ENCODE results near the gene HBD.

Gene HBD

GRCh38 chr11:5204787-5205186 is 29.5 kb downstream of the HBD start:
- no peak overlapping the region for H3K4me2 ChIP-seq (ENCODE audit: low read length)
- no peak overlapping the region for H3K4me3 ChIP-seq (ENCODE audit: low read length)
- H3K9ac ChIP-seq (ENCODE audit: low read depth, low read length), result no peak overlapping the region
- H3K9me3 ChIP-seq (replicated peaks; ENCODE audit: low read length), result no peaks in the 10 kb centered on the region
- no peaks in the 10 kb centered on the region for H3K4me1 ChIP-seq (ENCODE audit: control insufficient read depth, insufficient read depth, low read length)
- no peaks in the 10 kb centered on the region for H3K36me3 ChIP-seq (ENCODE audit: insufficient read depth, low read length)
- H3K27me3 ChIP-seq (ENCODE audit: control insufficient read depth, insufficient read depth, low read length), result peaks cover 5% of the 10 kb centered on the region

GRCh38 chr11:5203366-5203765 is 30.9 kb downstream of the HBD start:
- H3K9me3 ChIP-seq (replicated peaks; ENCODE audit: low read length), result no peaks in the 10 kb centered on the region
- no peaks in the 10 kb centered on the region for H3K4me1 ChIP-seq (ENCODE audit: control insufficient read depth, insufficient read depth, low read length)
- H3K27me3 ChIP-seq (ENCODE audit: control insufficient read depth, insufficient read depth, low read length), result peaks cover 5% of the 10 kb centered on the region
- no peaks in the 10 kb centered on the region for H3K36me3 ChIP-seq (ENCODE audit: insufficient read depth, low read length)
- H3K9ac ChIP-seq (ENCODE audit: low read depth, low read length), result no peak overlapping the region
- H3K4me3 ChIP-seq (ENCODE audit: low read length), result no peak overlapping the region
- no peak overlapping the region for H3K4me2 ChIP-seq (ENCODE audit: low read length)

GRCh38 chr11:5200582-5200981 is 33.7 kb downstream of the HBD start, which contains the start of gene OR51V1:
TSS of gene OR51V1 (minus strand) at chr11:5200682. CDS start at chr11:5200682, 0 bp downstream.
- Histone ChIP-seq H3K4me1 (ENCODE audit: control insufficient read depth, insufficient read depth, low read length) (no peaks in the 10 kb centered on the region), H3K9ac (ENCODE audit: low read depth, low read length) (no peak within 1 kb of the TSS), H3K36me3 (ENCODE audit: insufficient read depth, low read length) (no peaks in the 10 kb centered on the region), H3K27me3 (ENCODE audit: control insufficient read depth, insufficient read depth, low read length) (peaks cover 5% of the 10 kb centered on the region), H3K4me3 (ENCODE audit: low read length) (no peak within 1 kb of the TSS), H3K4me2 (ENCODE audit: low read length) (no peak within 1 kb of the TSS), H3K9me3 (replicated peaks; ENCODE audit: low read length) (no peaks in the 10 kb centered on the region)

- Histone ChIP-seq H3K9ac (ENCODE audit: low read depth, low read length) (no peak overlapping the region), H3K9me3 (replicated peaks; ENCODE audit: low read length) (no peaks in the 10 kb centered on the region), H3K36me3 (ENCODE audit: insufficient read depth, low read length) (no peaks in the 10 kb centered on the region), H3K4me3 (ENCODE audit: low read length) (no peak overlapping the region), H3K27me3 (ENCODE audit: control insufficient read depth, insufficient read depth, low read length) (peaks cover 5% of the 10 kb centered on the region), H3K4me2 (ENCODE audit: low read length) (no peak overlapping the region), H3K4me1 (ENCODE audit: control insufficient read depth, insufficient read depth, low read length) (no peaks in the 10 kb centered on the region)
Observed at GRCh38 chr11:5198285-5198684, 36.0 kb downstream of the HBD start.

- no peaks in the 10 kb centered on the region for H3K9me3 ChIP-seq (replicated peaks; ENCODE audit: low read length)
- H3K9ac ChIP-seq (ENCODE audit: low read depth, low read length), result no peak overlapping the region
- no peak overlapping the region for H3K4me2 ChIP-seq (ENCODE audit: low read length)
- no peaks in the 10 kb centered on the region for H3K4me1 ChIP-seq (ENCODE audit: control insufficient read depth, insufficient read depth, low read length)
- H3K4me3 ChIP-seq (ENCODE audit: low read length), result no peak overlapping the region
- no peaks in the 10 kb centered on the region for H3K36me3 ChIP-seq (ENCODE audit: insufficient read depth, low read length)
- H3K27me3 ChIP-seq (ENCODE audit: control insufficient read depth, insufficient read depth, low read length), result peaks cover 5% of the 10 kb centered on the region
Observed at GRCh38 chr11:5197536-5197935, 36.7 kb downstream of the HBD start.

GRCh38 chr11:5196731-5197130 is 37.6 kb downstream of the HBD start:
- Histone ChIP-seq H3K36me3 (ENCODE audit: insufficient read depth, low read length) (no peaks in the 10 kb centered on the region), H3K4me1 (ENCODE audit: control insufficient read depth, insufficient read depth, low read length) (no peaks in the 10 kb centered on the region), H3K4me2 (ENCODE audit: low read length) (no peak overlapping the region), H3K4me3 (ENCODE audit: low read length) (no peak overlapping the region), H3K27me3 (ENCODE audit: control insufficient read depth, insufficient read depth, low read length) (peaks cover 4% of the 10 kb centered on the region), H3K9me3 (replicated peaks; ENCODE audit: low read length) (no peaks in the 10 kb centered on the region), H3K9ac (ENCODE audit: low read depth, low read length) (no peak overlapping the region)

- H3K4me1 ChIP-seq (ENCODE audit: control insufficient read depth, insufficient read depth, low read length), result no peaks in the 10 kb centered on the region
Observed at GRCh38 chr11:5196067-5196466, 38.2 kb downstream of the HBD start.

GRCh38 chr11:5192738-5193137 is 41.5 kb downstream of the HBD start:
- Histone ChIP-seq H3K4me1 (ENCODE audit: control insufficient read depth, insufficient read depth, low read length) (no peaks in the 10 kb centered on the region), H3K4me2 (ENCODE audit: low read length) (no peak overlapping the region), H3K9me3 (replicated peaks; ENCODE audit: low read length) (no peaks in the 10 kb centered on the region), H3K9ac (ENCODE audit: low read depth, low read length) (no peak overlapping the region), H3K4me3 (ENCODE audit: low read length) (no peak overlapping the region), H3K36me3 (ENCODE audit: insufficient read depth, low read length) (no peaks in the 10 kb centered on the region), H3K27me3 (ENCODE audit: control insufficient read depth, insufficient read depth, low read length) (no peaks in the 10 kb centered on the region)

More at GRCh38 chr11:5196067-5196466, 38.2 kb downstream of the HBD start:
- no peak overlapping the region for H3K9ac ChIP-seq (ENCODE audit: low read depth, low read length)
- no peaks in the 10 kb centered on the region for H3K27me3 ChIP-seq (ENCODE audit: control insufficient read depth, insufficient read depth, low read length)
- no peak overlapping the region for H3K4me2 ChIP-seq (ENCODE audit: low read length)
- H3K9me3 ChIP-seq (replicated peaks; ENCODE audit: low read length), result no peaks in the 10 kb centered on the region
- no peaks in the 10 kb centered on the region for H3K36me3 ChIP-seq (ENCODE audit: insufficient read depth, low read length)
- no peak overlapping the region for H3K4me3 ChIP-seq (ENCODE audit: low read length)

- Histone ChIP-seq H3K4me2 (ENCODE audit: low read length) (no peak overlapping the region), H3K9ac (ENCODE audit: low read depth, low read length) (no peak overlapping the region), H3K9me3 (replicated peaks; ENCODE audit: low read length) (no peaks in the 10 kb centered on the region), H3K27me3 (ENCODE audit: control insufficient read depth, insufficient read depth, low read length) (no peaks in the 10 kb centered on the region), H3K36me3 (ENCODE audit: insufficient read depth, low read length) (no peaks in the 10 kb centered on the region), H3K4me1 (ENCODE audit: control insufficient read depth, insufficient read depth, low read length) (no peaks in the 10 kb centered on the region), H3K4me3 (ENCODE audit: low read length) (no peak overlapping the region)
Observed at GRCh38 chr11:5188201-5188600, 46.1 kb downstream of the HBD start.
